Endometrial microvascular endothelial cells (primary cell): Measurements from ENCODE around the gene ZC3H4. TPM values are rescaled to one million over a fixed set of nuclear protein-coding genes. Genes with fewer than 3 reads are reported as not detected.
"Not testable (repeated sequence)": the region's sequence is repeated elsewhere in the genome, so short reads cannot be mapped to it uniquely, and the experiment has no call there.

Source experiments
- in situ Hi-C: cut with HindIII; loops from 2 replicates; pipeline ENCODE4 v1.10.0; 2017; ENCODE audit warnings: low sequenced_read_pairs, low pct_unique_long_range_greater_than_20kb; ENCODE audit errors: inconsistent ontology term
- total RNA-seq: library from RNA; depleted of rRNA; stranded (reverse); fragments of >200 nt; gene quantifications from one replicate; pipeline ENCODE4 v1.2.3, GENCODE V29; 2015; ENCODE audit errors: inconsistent ontology term

Gene ZC3H4
- total RNA-seq, 1 donor from 2014 or later = 25.3 TPM

DNA sequence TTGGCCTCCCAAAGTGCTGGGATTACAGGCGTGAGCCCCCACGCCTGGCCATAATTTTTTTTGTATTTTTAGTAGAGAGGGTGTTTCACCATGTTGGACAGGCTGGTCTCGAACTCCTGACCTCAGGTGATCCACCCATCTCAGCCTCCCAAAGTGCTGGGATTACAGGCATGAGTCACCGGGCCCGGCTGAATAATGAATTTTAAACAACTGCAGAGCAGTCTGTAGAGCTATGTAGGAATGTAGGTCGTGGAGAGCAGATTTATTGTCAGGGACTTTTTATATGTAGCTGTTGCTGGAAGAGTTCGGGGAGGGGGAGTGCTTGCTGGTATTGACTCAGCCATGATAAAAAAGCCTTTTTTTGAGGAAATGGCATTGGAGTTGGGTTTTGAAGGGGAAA lies 27.7 kb upstream of the ZC3H4 start:
- in situ Hi-C loops = not testable (repeated sequence)

DNA sequence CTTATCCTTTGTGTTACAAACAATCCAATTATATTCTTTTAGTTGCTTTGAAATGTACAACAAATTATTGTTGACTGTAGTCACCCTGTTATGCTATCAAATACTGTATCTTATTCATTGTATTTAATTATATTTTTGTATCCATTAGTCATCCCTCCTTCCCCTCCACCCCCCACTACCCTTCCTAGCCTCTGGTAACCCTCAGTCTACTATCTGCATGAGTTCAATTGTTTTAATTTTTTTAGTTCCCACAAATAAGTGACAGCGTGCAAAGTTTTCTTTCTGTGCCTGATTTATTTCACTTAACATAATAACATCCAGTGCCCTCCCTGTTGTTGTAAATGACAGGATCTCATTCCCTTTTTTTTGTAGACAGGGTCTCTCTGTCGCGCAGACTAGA lies 21.6 kb upstream of the ZC3H4 start:
- in situ Hi-C loops = no loop called here

DNA sequence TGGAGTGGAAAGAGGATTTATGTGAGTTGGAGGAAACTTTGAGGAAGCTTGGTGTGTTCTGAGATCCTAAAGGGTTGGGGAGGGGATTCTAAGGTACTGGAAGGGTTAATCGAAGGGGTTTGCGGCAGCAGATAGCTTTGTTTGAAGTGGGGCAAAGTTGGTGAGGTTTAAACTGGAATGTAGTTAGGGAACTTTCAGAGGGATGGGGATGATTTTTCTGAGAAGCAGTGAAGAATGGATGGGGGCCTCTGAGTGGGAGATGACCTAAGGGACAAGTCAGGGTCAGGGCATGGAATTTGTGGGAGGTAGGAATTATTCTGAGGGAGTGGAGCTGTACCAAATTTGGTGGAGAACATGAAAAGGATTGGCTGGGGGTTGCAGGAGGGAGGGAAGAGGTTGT lies 21.0 kb upstream of the ZC3H4 start:
- in situ Hi-C loops = no loop called here

DNA sequence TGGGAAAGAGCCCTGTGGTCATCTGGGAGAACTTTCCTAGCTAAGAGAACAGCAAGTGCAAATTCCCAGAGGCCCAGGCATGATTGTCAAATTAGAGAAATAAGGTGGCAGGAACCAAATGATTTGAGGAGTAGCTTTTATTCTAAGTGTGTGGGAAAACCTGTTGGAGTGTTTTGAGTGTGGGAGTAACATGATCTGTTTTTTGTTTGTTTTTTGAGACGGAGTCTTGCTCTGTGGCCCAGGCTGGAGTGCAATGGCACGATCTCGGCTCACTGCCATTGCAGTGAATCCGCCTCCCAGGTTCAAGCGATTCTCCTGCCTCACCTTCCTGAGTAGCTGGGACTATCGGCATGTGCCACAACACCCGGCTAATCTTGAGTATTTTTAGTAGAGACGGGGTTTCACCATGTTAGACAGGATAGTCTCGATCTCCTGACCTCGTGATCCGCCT lies 19.5 kb upstream of the ZC3H4 start:
- in situ Hi-C loops = no loop called here

DNA sequence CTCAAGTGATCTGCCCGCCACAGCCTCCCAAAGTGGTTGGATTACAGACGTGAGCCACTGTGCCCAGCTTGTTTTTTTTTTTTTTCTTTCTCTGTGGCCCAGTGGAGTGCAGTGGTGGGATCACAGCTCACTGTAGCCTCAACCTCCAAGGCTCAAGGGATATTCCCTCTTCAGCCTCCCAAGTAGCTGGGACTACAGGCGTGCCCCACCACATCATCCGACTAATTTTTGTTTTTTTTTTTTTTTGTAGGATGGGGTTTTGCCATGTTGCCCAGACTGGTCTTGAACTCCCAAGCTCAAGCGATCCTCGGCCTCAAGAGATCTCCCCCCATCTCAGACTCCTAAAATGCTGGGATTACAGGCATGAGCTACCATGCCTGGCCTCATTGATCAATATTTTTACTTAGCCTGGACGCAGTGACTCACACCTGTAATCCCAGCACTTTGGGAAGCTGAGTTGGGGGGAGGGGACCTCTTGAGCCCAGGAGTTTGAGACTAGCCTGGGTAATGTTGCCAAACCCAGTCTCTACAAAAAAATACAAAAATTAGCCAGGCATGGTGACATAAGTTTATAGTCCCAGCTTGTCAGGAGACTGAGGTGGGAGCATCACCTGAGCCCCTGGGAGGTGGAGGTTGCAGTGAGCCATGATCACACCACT lies 18.7 kb upstream of the ZC3H4 start:
- in situ Hi-C loops = no loop called here

DNA sequence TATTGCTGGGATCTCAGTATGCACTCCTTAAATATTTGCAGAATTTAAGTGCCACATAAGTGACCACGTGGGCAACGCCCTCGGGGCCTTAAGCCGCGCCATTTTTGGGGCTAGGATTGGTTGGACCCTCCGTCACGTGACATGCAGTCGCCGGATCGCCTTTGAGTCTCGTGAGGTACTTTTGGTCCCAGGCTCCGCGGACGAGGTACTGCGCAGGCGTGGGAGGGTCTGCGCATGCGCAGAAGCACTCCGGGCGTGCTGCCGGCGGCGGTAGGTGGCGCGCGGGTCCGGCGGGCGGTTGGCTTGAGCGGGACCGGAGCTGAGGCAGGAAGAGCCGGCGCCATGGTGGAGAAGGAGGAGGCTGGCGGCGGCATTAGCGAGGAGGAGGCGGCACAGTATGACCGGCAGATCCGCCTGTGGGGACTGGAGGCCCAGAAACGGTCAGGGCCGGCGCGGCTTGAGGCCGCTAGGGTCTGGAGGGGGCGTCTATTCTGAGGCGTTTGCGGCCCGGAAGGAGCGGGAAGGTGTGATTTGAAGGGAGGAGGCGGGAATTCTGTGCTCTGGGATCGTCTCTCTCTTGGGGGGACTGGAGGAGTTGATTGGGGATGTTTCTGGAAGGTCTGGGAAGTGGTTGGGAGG lies 17.1 kb upstream of the ZC3H4 start, which contains the start of gene SAE1:
TSS of gene SAE1 (plus strand) at position 247 of the 639 bp plus-strand sequence. CDS start at position 343, 96 bp downstream.
- in situ Hi-C loops = no loop called here

DNA sequence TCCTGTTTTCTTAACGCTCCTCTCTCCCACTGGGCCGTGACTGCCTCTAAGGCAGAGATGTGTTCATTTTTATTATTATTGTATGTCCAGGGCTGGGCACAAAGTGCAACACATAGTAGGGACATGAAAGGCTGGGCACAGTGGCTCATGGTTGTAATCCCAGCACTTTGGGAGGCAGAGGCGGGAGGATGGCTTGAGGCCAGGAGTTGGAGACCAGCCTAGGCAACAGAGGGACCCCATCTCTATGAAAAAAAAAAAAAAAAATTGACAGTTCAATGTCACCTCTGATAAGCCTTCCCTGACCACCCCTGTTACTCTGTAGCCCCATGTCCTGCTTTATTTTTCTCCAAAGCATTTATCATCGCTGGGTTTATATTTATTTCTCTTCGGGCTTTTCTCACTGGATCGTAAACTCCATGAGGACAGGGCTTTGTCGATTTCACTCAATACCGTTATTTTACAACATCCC lies 16.6 kb upstream of the ZC3H4 start:
- in situ Hi-C loops = no loop called here

DNA sequence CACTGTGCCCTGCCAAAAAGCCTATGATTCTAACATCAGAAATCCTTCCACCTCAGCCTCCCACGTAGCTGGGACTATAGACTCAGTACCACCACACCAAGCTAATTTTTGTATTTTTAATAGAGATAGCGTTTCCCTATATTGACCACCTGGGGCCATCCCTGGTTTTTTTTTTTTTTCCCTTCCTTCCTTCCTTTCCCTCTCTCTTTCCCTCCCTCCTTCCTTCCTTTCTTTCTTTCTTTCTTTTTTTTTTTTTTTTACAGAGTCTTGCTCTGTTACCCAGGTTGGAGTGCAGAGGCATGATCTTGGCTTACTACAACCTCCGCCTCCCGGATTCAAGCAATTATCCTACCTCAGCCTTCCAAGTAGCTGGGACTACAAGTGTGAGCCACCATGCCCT lies 16.0 kb upstream of the ZC3H4 start:
- in situ Hi-C loops = no loop called here

DNA sequence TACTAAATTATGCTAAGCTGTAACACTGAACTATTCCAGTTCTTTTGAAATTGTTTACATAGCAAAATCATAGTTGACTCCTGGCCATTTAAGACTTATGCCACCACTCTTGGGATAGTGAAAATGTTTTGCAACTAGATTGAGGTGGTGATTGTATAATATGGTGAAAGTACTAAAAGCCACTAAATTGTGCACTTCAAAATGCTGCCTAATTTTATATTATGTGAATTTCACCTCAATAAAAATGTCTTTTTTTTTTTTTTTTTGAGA lies 12.0 kb upstream of the ZC3H4 start:
- in situ Hi-C loops = no loop called here

DNA sequence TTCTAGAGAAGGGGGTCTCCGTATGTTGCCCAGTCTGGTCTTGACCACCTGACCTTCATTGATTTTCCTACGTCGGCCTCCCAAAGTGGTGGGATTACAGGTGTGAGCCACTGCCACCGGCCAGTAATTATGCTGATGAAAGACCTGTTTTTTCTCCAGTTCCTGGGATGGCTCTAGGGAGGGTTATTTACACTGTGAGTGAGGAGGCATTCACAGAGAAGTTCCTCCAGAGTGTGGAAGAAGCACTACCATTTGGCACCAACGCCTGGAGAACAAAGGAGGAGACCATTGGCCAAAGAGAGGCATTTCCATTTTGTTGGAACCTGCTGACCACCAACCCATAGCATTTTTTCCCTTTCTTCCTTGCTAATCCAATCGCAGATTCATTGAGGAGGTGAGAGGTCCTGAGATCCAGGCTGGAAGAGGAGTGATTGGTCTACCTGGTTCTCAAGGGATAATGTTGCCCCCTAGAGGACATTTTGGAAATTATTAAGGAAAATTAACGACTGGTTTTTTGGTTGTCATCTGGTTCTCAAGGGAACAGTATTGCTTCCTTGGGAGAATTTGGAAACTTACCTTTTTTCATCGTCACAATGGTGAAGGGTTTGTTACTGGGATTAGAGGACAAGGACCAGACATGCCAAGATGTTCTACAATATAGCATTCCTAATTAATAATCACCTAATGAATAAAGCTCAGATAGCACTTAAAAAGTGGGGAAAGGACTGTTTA lies 11.5 kb upstream of the ZC3H4 start:
- in situ Hi-C loops = no loop called here

DNA sequence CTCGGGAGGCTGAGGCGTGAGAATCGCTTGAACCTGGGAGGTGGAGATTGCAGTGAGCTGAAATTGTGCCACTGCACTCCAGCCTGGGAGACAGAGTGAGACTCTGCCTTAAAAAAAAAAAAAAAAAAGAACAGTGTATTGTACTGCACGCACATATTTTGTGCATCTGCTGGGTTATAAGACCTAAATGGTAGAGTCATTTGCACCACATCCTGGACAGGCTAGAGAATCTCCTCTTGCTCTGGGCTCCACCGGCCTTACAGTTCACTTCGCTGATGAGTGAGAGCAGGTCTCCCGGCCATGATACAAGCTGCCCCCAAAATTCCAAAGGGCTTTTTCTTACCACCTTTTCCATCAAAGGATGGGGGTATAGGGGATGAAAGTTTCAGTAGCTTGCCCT lies 9.8 kb upstream of the ZC3H4 start:
- in situ Hi-C loops = no loop called here

DNA sequence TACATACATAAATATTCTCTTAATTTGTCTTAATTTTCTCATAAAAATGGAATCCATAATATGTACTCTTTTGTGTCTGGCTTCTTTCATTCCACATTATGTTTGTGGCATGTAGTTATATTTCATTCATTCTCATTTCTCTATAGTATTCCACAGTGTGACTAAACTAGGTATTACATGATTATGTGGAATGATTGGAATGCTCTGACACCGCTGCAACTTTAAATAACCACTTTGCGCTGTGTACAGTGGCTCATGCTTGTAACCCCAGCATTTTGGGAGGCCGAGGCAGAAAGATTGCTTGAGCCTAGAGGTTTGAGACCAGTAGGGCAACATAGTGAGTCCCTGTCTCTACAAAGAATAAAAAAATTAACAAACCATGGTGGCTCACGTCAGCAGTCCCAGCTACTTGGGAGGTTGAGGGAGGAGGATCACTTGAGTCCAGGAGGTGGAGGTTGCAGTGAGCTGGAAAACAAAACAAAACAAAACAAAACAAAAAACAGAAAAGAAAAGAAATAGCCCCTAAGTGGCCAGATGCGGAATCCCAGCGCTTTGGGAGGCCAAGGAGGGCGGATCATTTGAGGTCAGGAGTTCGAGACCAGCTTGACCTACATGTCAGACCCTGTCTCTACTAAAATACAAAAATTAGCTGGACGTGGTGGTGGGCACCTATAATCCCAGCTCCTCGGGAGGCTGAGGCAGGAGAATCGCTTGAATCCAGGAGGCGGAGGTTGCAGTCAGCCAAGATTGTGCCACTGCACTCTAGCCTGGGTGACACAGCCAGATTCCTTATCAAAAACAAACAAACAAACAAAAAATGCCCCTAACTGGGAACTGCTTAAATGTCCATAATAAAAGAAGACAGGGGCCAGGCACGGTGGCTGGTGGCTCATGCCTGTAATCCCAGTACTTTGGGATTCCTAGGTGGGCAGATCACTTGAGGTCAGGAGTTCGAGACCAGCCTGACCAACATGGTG lies 9.1 kb upstream of the ZC3H4 start:
- in situ Hi-C loops = no loop called here

DNA sequence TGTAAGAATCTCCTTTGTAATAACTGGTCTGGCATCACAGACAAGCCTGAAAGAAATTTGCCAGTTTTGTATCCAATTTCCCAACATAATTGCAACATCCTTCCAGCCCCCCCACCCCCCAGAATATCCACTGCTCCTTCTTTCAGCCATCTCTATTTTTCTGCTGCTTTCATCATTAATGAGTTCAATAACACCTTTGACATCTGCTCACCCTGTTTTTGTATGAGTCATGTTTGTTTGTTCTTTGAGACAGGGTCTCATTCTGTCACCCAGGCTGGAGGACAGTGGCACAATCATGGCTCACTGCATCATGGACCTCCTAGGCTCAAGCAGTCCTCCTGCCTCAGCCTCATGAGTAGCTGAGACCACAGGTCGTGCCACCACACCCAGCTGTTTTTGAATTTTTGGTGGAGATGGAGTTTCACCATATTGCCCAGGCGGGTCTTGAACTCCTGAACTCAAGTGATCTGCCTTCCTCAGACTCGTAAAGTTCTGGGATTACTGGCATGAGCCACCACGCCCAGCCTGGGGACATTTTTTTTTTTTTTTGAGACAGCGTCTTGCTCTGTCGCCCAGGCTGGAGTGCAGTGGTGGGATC lies 7.0 kb upstream of the ZC3H4 start:
- in situ Hi-C loops = no loop called here

DNA sequence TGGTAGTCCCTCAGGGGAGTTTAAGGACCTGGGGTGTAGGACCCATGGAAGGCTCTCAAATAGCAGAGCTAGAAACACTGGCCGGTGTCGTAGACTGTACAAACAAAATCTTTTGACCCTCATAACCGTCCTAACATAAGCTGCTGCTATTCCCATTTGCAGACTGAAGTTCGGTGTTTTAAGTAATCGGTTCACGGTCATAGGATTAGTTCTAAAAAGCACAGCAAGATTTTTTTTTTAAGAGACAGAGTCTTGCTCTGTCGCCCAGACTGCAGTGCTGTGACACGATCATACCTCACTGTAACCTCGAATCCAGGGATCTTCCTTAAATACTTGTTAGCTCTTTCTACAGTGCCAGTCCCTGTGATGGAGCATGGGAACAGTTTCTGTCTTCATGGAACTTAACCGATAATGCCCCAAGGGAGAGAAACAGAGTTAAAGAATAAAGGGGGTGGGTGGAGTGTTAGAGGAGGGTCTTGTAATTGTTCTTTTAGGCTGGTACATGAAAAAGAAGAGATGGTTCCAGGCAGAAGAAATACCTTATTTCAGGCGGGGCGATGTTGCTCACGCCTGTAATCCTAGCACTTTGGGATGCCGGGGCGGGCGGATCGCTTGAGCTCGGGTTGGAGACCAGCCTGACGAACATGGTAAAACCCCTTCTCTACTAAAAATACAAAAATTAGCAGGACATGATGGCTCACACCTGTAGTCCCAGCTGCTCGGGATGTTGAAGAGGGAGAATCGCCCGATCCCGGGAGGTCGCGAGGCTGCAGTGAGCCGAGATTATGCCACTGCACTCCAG lies 475 bp upstream of the ZC3H4 start:
- in situ Hi-C loops = no loop called here

DNA sequence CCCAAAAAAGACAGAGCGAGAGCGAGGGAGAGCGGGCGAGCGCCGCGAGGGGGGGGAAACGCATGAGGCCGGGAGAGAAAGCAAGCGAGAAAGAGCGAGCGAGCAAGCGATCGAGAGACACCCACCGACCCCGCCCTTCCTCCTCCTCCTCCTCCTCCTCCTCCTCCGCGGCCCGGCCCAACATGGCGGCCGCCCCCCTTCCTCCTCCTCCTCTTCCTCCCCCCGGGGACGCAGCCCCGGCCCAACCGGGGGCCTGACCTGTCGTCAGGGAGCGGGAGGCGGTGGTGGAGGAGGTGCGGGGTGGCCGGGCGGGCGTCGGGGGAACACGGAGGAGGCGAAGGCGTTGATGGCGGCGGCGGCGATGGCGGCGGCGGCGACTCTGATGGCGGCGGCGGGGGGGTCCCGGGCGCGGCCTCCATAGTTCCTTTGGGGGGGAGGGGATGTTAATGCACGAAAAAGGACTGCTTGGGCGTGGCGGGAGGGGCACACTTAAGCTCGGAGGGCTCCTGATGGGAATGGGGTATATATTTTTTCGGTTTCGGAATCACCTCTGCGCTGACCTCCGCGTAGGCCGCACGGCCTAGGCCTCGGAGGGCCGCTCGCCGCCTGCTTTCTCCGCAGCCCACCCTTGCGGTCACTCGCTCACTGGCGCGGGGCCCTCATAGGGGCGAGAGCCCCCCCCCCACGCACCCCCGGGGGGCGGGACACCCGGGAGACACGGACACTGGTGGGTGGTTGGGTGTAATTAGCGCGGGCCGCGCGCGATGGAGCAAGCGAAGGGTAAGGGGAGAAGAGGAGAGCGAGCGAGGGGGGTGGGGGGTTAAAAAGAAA lies 1.2 kb downstream of the ZC3H4 start:
- in situ Hi-C loops = no loop called here

DNA sequence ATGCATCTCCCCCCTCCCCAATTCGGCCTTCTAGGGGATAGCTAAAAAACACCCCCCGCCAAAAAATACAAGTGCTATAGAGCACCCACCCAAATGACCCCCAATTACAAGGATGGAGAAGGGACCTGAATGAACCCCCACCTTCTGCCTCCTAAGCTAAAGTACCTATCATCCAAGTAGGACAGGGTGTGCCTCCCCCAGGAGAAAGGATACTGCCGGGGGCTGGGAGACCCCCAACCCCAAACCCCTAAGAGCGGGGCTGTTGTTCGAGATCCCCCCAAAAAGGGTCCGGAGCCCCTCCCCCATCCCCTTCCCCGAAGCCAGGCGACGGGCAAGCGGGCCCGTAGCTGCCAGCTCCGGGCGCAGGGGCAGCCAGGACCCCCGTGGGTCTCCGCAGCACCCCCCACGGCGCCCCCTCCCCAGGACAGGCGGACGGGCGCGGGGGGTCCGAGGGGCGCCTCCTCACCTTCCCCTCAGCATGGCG lies 1.9 kb downstream of the ZC3H4 start:
- in situ Hi-C loops = no loop called here

DNA sequence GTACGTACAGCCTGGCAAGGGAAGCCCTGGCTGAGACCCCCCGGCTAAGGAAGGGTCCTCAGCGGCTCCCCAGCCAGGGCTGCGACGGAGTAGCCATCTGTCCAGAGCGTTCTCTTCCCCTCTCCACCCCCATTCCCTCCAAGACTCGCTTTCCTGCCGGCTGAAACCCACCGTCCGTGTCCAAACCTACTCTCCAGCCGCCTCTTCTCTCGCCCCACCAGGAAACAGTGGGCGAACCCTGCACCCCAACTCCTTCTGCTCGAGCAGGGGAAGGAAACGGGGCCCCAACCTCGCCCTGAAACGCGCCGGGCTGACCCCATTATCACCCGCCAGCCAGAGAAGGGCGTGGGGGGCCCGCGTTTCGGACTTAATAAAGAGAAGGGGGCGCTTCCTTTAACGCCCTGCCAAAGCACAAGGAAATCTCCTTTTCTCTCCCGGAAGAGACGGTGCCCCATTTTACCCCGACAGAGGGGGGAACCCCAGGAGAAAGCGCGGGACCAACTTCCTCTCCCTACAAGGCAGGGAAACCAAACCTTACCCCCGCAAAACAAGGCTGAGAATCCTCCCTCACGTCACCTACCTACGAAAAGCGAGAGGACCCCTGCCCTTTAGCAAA lies 2.5 kb downstream of the ZC3H4 start:
- in situ Hi-C loops = no loop called here
